ENCODE measurements around the gene ATF1. TPM values are rescaled to one million over a fixed set of nuclear protein-coding genes. Genes with fewer than 3 reads are reported as not detected.

Gene ATF1
- total RNA-seq, 1 donor, result 29.0 TPM

- H3K4me1 ChIP-seq (ENCODE audit: insufficient read depth, low read length), result no peaks in the 10 kb centered on the region
- no peak for TF ChIP-seq CTCF (IDR thresholded peaks at IDR 0.05; ENCODE audit: extremely low read depth, low read depth, low read length)
- no peak overlapping the region for H3K27ac ChIP-seq (ENCODE audit: low read depth, low read length)
- H3K4me2 ChIP-seq (ENCODE audit: insufficient read depth, low read length), result no peak overlapping the region
- DNase-seq (ENCODE audit: insufficient read length, low spot score, missing footprints), result no peak
- H3K79me2 ChIP-seq (ENCODE audit: insufficient read depth, low read length), result peaks cover 54% of the 10 kb centered on the region
- H3K36me3 ChIP-seq (ENCODE audit: insufficient read depth, low read length), result peaks cover 16% of the 10 kb centered on the region
- no peaks in the 10 kb centered on the region for H3K27me3 ChIP-seq (ENCODE audit: insufficient read depth, low read length)
- H2AFZ ChIP-seq (ENCODE audit: low read length), result no peak overlapping the region
- H3K9me3 ChIP-seq (ENCODE audit: low read depth, low read length), result no peaks in the 10 kb centered on the region
- peaks cover 10% of the 10 kb centered on the region for H4K20me1 ChIP-seq (ENCODE audit: insufficient read depth, low read length)
- H3K4me3 ChIP-seq (ENCODE audit: insufficient read depth, low read length), result no peak overlapping the region
Measured at GRCh38 chr12:50778663-50779590, 15.0 kb downstream of the ATF1 start.

- Histone ChIP-seq H3K4me3 (ENCODE audit: insufficient read depth, low read length) (no peak overlapping the region), H3K4me1 (ENCODE audit: insufficient read depth, low read length) (no peaks in the 10 kb centered on the region), H4K20me1 (ENCODE audit: insufficient read depth, low read length) (peaks cover 10% of the 10 kb centered on the region), H3K27ac (ENCODE audit: low read depth, low read length) (no peak overlapping the region), H2AFZ (ENCODE audit: low read length) (no peak overlapping the region), H3K36me3 (ENCODE audit: insufficient read depth, low read length) (peaks cover 16% of the 10 kb centered on the region), H3K4me2 (ENCODE audit: insufficient read depth, low read length) (no peak overlapping the region), H3K79me2 (ENCODE audit: insufficient read depth, low read length) (peaks cover 52% of the 10 kb centered on the region), H3K27me3 (ENCODE audit: insufficient read depth, low read length) (no peaks in the 10 kb centered on the region), H3K9me3 (ENCODE audit: low read depth, low read length) (no peaks in the 10 kb centered on the region)
- DNase-seq (ENCODE audit: insufficient read length, low spot score, missing footprints), result peak; percentile 17
- TF ChIP-seq CTCF (IDR thresholded peaks at IDR 0.05; ENCODE audit: extremely low read depth, low read depth, low read length), result no peak
Measured at GRCh38 chr12:50780013-50780412, 16.1 kb downstream of the ATF1 start.

GRCh38 chr12:50784501-50784900 lies 20.6 kb downstream of the ATF1 start:
- H2AFZ ChIP-seq (ENCODE audit: low read length), result no peak overlapping the region

More at GRCh38 chr12:50784501-50784900, 20.6 kb downstream of the ATF1 start:
- Histone ChIP-seq H4K20me1 (ENCODE audit: insufficient read depth, low read length) (peaks cover 3% of the 10 kb centered on the region), H3K4me3 (ENCODE audit: insufficient read depth, low read length) (no peak overlapping the region), H3K4me2 (ENCODE audit: insufficient read depth, low read length) (no peak overlapping the region), H3K36me3 (ENCODE audit: insufficient read depth, low read length) (peaks cover 16% of the 10 kb centered on the region), H3K9me3 (ENCODE audit: low read depth, low read length) (no peaks in the 10 kb centered on the region), H3K79me2 (ENCODE audit: insufficient read depth, low read length) (peaks cover 31% of the 10 kb centered on the region), H3K4me1 (ENCODE audit: insufficient read depth, low read length) (peaks cover 26% of the 10 kb centered on the region), H3K27me3 (ENCODE audit: insufficient read depth, low read length) (no peaks in the 10 kb centered on the region), H3K27ac (ENCODE audit: low read depth, low read length) (no peak overlapping the region)
- no peak for TF ChIP-seq CTCF (IDR thresholded peaks at IDR 0.05; ENCODE audit: extremely low read depth, low read depth, low read length)
- DNase-seq (ENCODE audit: insufficient read length, low spot score, missing footprints), result peak; percentile 15
